ENCODE data around the gene AK3. TPM values are rescaled to one million over a fixed set of nuclear protein-coding genes. Genes with fewer than 3 reads are reported as not detected.
"Not testable (repeated sequence)": the region's sequence is repeated elsewhere in the genome, so short reads cannot be mapped to it uniquely, and the experiment has no call there.

The AK3 gene
- total RNA-seq, 1 donor from 2014 or later = 39.1 TPM

DNA sequence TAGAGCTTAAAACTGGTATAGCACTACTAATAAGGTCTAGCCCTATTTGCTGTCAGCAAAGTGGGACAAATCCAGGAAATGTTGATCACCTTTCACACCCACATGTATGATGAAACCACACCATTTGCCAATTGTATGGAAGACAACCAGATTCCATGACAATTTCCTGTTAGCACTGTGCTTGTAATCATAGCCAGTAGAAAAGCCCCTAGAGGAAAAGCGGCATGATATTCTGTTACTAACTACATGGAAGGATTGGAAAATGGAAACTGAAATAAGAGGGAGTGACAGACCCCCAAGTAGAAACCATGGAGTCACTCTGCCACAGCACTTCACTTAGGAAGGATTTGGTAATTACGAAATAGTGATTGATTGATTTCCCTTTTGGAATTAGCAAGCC, 75.6 kb downstream of the AK3 start:
- peak; percentile 23 for DNase-seq

DNA sequence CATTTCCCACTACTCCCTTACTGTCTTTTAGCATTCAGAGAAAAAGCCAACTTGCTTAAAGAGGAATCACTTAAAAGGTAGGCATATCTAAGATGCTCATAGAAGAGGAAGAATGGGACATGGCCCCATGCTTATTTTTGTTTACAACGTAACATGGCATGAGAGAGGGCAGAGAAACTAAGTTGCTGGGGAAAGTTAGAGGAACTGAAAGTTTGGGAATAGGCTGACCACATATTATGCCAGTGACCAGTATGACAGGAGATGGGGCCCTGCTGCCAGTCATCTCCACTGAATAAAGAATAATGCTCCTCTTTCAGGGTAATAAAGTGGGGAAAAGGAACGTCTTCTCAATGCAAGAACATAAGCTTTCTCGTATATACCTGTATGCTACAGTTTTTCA, 77.0 kb downstream of the AK3 start:
- no peak for DNase-seq

GRCh38 chr9:4662989-4663792, 77.8 kb downstream of the AK3 start:
- DNase-seq = no peak

- DNase-seq = peak; percentile 52
Observed at GRCh38 chr9:4662108-4662988, 78.7 kb downstream of the AK3 start, which contains the start of gene PLPP6. PLPP6 (plus strand) TSS chr9:4662294; CDS start chr9:4662376, 82 bp downstream.

- DNase-seq = no peak
Observed at GRCh38 chr9:4661611-4662010, 79.4 kb downstream of the AK3 start.

DNA sequence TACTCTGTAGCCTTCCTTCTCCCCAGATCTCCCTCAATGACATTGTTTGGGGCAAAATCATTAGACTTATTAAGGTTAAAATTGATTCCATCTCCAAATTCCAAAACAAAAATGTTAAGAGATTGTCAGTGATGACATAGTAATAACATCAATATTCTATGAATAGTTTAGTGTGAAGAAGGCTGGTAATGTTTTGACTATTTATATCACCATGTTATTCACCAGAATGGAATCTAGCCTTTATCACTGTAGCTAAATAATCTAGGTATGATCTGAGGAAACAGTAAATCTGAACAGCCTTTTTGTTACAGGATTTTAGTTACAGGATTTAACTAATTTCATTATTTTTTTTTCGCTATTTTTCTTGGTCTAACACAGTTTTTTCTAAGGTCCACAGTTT, 79.8 kb downstream of the AK3 start:
- no peak for DNase-seq

DNA sequence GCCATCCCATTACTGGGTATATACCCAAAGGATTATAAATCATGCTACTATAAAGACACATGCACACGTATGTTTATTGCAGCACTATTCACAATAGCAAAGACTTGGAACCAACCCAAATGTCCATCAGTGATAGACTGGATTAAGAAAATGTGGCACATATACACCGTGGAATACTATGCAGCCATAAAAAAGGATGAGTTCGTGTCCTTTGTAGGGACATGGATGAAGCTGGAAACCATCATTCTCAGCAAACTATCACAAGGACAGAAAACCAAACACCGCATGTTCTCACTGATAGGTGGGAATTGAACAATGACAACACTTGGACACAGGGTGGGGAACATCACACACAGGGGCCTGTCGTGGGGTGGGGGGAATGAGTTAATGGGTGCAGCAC, 80.3 kb downstream of the AK3 start:
- DNase-seq = not testable (repeated sequence)

Other genes with a start within 250 kb of the AK3 start
- gene PLPP6, start 78.9 kb downstream of the AK3 start, total RNA-seq = 5.6 TPM
- 2.1 TPM for gene SPATA6L, start 74.7 kb downstream of the AK3 start, total RNA-seq
- gene CDC37L1, start 61.6 kb downstream of the AK3 start, total RNA-seq = 17.4 TPM
- gene RCL1, start 51.7 kb upstream of the AK3 start, total RNA-seq = 25.0 TPM
- gene JAK2, start 244.1 kb upstream of the AK3 start, total RNA-seq = 20.9 TPM

Data from skin of body (tissue), 2 donors.